WTC11 (cell line): Measurements from ENCODE around the gene PLK4. TPM values are rescaled to one million over a fixed set of nuclear protein-coding genes. Genes with fewer than 3 reads are reported as not detected.

Experiments
- ATAC-seq: fragments of 200-7000 bp; cut with Tn5 transposase; 2 replicates; pipeline ENCODE4 v1.10.0; 2021; ENCODE audit warnings: mild to moderate bottlenecking, moderate library complexity
- CTCF ChIA-PET: fragments of 300-600 bp; sonication (Branson Sonifier 250); formaldehyde crosslinking; loops from one replicate; lab custom pipeline; 2021; ENCODE audit warnings: antibody characterized with exemption; lab: Charles Lee
- POLR2A ChIA-PET: fragments of 350-600 bp; sonication (Branson Sonifier 250); formaldehyde crosslinking; loops from one replicate; lab custom pipeline; 2021; ENCODE audit warnings: antibody characterized with exemption; lab: Charles Lee
- DNase-seq: peaks from one replicate; pipeline ENCODE4 v3.0.0; 2021; ENCODE audit warnings: low spot score
- H3K27ac Mint-ChIP-seq: 2 replicates; pipeline ENCODE4 v1.8.0; 2021; ENCODE audit warnings: mixed read lengths
- H3K27me3 Mint-ChIP-seq: 2 replicates; pipeline ENCODE4 v1.8.0; 2021; ENCODE audit warnings: low read depth, mild to moderate bottlenecking, moderate library complexity, mixed read lengths
- H3K36me3 Mint-ChIP-seq: 2 replicates; pipeline ENCODE4 v1.8.0; 2021; ENCODE audit warnings: mixed read lengths
- H3K4me1 Mint-ChIP-seq: 2 replicates; pipeline ENCODE4 v1.8.0; 2022; ENCODE audit warnings: mixed read lengths
- H3K4me3 Mint-ChIP-seq: 2 replicates; pipeline ENCODE4 v1.8.0; 2021; ENCODE audit warnings: mild to moderate bottlenecking, moderate library complexity, mixed read lengths
- H3K9me3 Mint-ChIP-seq: 2 replicates; pipeline ENCODE4 v1.8.0; 2021; ENCODE audit warnings: mixed read lengths
- EMX1 ChIP-seq: fragments of 250-450 bp; sonication (Bioruptor Pico); IDR thresholded peaks from 2 replicates; pipeline ENCODE4 v1.8.0; 2021; ENCODE audit warnings: mild to moderate bottlenecking
- GRHL2 ChIP-seq: fragments of 250-450 bp; sonication (Bioruptor Pico); IDR thresholded peaks from 2 replicates; pipeline ENCODE4 v1.8.0; 2022; ENCODE audit warnings: mild to moderate bottlenecking, moderate library complexity; ENCODE audit not compliant: insufficient replicate concordance, severe bottlenecking
- OVOL2 ChIP-seq: fragments of 250-450 bp; sonication (Bioruptor Pico); IDR thresholded peaks from 2 replicates; pipeline ENCODE4 v1.9.0; 2021; ENCODE audit warnings: mild to moderate bottlenecking, borderline replicate concordance
- SMAD3 ChIP-seq: sonication (generic); formaldehyde crosslinking; IDR thresholded peaks from 2 replicates; pipeline ENCODE4 v1.8.0; 2022; ENCODE audit warnings: missing genetic modification reagents, mild to moderate bottlenecking, borderline replicate concordance
- ZNF232 ChIP-seq: sonication (generic); formaldehyde crosslinking; IDR thresholded peaks from 2 replicates; pipeline ENCODE4 v1.8.0; 2022; ENCODE audit warnings: mild to moderate bottlenecking, missing genetic modification reagents
- ZNF317 ChIP-seq: sonication (generic); formaldehyde crosslinking; IDR thresholded peaks from 2 replicates; pipeline ENCODE4 v1.8.1; 2023; ENCODE audit warnings: low read depth, mild to moderate bottlenecking, moderate library complexity, missing genetic modification reagents, borderline replicate concordance
- ZNF671 ChIP-seq: fragments of 250-450 bp; sonication (Bioruptor Pico); IDR thresholded peaks from 2 replicates; pipeline ENCODE4 v1.8.0; 2021; ENCODE audit warnings: mild to moderate bottlenecking
- total RNA-seq: library from RNA; stranded (reverse); gene quantifications from 3 replicates; pipeline ENCODE4 v1.2.3, GENCODE V29; 2021
- TF ChIP-seq, protein P1 (sequence below): sonication (generic); formaldehyde crosslinking; IDR thresholded peaks from 2 replicates; pipeline ENCODE4 v1.8.0; 2022; ENCODE audit warnings: mild to moderate bottlenecking, missing genetic modification reagents
- TF ChIP-seq, protein P2 (sequence below): sonication (generic); formaldehyde crosslinking; IDR thresholded peaks from 2 replicates; pipeline ENCODE4 v1.8.0; 2022; ENCODE audit warnings: missing genetic modification reagents
- TF ChIP-seq, protein P3 (sequence below): sonication (generic); formaldehyde crosslinking; IDR thresholded peaks from 2 replicates; pipeline ENCODE4 v1.8.1; 2022; ENCODE audit warnings: mild to moderate bottlenecking, moderate library complexity, missing genetic modification reagents
- TF ChIP-seq, protein P4 (sequence below): sonication (generic); formaldehyde crosslinking; IDR thresholded peaks from 2 replicates; pipeline ENCODE4 v1.8.0; 2022; ENCODE audit warnings: mild to moderate bottlenecking, missing genetic modification reagents
- TF ChIP-seq, protein P5 (sequence below): fragments of 200-600 bp; IDR thresholded peaks from 2 replicates; pipeline ENCODE4 v1.8.0; 2022; ENCODE audit warnings: antibody characterized with exemption
- TF ChIP-seq, protein P6 (sequence below): sonication (generic); formaldehyde crosslinking; IDR thresholded peaks from 2 replicates; pipeline ENCODE4 v1.8.1; 2022; ENCODE audit warnings: mild to moderate bottlenecking, missing genetic modification reagents, moderate library complexity, borderline replicate concordance

Gene PLK4
- total RNA-seq, 1 experiment from 2014 or later, result 37.8 TPM

DNA sequence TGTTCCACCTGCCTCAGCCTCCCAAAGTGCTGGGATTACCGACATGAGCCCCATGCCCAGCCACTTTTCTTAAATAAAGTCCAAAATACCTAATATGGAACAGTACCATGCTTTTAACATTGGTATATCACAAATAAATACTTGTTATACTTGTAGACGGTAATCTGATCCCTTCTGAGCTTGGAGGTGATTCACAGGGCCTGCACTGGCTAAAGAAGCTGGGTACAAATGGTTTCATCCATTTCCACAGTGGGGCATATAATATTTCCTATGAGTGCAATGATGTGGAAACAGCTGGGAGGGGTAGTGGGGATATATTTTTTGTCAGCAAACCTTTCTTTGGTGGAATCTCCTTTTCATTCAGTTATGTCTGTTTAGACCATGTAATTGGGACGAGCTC lies 35.8 kb downstream of the PLK4 start:
- Mint-ChIP-seq H3K9me3 (no peaks in the 10 kb centered on the region), H3K27me3 (no peaks in the 10 kb centered on the region), H3K36me3 (peaks cover 8% of the 10 kb centered on the region), H3K27ac (no peak overlapping the region), H3K4me3 (no peak overlapping the region), H3K4me1 (peaks cover 4% of the 10 kb centered on the region; the same call in 1 of the 2 replicates)
- DNase-seq, result no peak
- POLR2A ChIA-PET, result no interaction called here
- TF ChIP-seq, protein P1, sequence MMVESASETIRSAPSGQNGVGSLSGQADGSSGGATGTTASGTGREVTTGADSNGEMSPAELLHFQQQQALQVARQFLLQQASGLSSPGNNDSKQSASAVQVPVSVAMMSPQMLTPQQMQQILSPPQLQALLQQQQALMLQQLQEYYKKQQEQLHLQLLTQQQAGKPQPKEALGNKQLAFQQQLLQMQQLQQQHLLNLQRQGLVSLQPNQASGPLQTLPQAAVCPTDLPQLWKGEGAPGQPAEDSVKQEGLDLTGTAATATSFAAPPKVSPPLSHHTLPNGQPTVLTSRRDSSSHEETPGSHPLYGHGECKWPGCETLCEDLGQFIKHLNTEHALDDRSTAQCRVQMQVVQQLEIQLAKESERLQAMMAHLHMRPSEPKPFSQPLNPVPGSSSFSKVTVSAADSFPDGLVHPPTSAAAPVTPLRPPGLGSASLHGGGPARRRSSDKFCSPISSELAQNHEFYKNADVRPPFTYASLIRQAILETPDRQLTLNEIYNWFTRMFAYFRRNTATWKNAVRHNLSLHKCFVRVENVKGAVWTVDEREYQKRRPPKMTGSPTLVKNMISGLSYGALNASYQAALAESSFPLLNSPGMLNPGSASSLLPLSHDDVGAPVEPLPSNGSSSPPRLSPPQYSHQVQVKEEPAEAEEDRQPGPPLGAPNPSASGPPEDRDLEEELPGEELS (CRISPR knock-in tag), result no peak
- TF ChIP-seq SMAD3 (CRISPR knock-in tag) (no peak), ZNF317 (no peak), EMX1 (CRISPR knock-in tag) (no peak), ZNF232 (CRISPR knock-in tag) (no peak), ZNF671 (CRISPR knock-in tag) (no peak)
- TF ChIP-seq, protein P2, sequence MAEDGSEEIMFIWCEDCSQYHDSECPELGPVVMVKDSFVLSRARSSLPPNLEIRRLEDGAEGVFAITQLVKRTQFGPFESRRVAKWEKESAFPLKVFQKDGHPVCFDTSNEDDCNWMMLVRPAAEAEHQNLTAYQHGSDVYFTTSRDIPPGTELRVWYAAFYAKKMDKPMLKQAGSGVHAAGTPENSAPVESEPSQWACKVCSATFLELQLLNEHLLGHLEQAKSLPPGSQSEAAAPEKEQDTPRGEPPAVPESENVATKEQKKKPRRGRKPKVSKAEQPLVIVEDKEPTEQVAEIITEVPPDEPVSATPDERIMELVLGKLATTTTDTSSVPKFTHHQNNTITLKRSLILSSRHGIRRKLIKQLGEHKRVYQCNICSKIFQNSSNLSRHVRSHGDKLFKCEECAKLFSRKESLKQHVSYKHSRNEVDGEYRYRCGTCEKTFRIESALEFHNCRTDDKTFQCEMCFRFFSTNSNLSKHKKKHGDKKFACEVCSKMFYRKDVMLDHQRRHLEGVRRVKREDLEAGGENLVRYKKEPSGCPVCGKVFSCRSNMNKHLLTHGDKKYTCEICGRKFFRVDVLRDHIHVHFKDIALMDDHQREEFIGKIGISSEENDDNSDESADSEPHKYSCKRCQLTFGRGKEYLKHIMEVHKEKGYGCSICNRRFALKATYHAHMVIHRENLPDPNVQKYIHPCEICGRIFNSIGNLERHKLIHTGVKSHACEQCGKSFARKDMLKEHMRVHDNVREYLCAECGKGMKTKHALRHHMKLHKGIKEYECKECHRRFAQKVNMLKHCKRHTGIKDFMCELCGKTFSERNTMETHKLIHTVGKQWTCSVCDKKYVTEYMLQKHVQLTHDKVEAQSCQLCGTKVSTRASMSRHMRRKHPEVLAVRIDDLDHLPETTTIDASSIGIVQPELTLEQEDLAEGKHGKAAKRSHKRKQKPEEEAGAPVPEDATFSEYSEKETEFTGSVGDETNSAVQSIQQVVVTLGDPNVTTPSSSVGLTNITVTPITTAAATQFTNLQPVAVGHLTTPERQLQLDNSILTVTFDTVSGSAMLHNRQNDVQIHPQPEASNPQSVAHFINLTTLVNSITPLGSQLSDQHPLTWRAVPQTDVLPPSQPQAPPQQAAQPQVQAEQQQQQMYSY (CRISPR knock-in tag), result no peak
- TF ChIP-seq, protein P3, sequence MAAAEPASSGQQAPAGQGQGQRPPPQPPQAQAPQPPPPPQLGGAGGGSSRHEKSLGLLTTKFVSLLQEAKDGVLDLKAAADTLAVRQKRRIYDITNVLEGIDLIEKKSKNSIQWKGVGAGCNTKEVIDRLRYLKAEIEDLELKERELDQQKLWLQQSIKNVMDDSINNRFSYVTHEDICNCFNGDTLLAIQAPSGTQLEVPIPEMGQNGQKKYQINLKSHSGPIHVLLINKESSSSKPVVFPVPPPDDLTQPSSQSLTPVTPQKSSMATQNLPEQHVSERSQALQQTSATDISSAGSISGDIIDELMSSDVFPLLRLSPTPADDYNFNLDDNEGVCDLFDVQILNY (CRISPR knock-in tag), result no peak
- TF ChIP-seq, protein P4, sequence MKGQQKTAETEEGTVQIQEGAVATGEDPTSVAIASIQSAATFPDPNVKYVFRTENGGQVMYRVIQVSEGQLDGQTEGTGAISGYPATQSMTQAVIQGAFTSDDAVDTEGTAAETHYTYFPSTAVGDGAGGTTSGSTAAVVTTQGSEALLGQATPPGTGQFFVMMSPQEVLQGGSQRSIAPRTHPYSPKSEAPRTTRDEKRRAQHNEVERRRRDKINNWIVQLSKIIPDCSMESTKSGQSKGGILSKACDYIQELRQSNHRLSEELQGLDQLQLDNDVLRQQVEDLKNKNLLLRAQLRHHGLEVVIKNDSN (CRISPR knock-in tag), result no peak
- TF ChIP-seq, protein P5, sequence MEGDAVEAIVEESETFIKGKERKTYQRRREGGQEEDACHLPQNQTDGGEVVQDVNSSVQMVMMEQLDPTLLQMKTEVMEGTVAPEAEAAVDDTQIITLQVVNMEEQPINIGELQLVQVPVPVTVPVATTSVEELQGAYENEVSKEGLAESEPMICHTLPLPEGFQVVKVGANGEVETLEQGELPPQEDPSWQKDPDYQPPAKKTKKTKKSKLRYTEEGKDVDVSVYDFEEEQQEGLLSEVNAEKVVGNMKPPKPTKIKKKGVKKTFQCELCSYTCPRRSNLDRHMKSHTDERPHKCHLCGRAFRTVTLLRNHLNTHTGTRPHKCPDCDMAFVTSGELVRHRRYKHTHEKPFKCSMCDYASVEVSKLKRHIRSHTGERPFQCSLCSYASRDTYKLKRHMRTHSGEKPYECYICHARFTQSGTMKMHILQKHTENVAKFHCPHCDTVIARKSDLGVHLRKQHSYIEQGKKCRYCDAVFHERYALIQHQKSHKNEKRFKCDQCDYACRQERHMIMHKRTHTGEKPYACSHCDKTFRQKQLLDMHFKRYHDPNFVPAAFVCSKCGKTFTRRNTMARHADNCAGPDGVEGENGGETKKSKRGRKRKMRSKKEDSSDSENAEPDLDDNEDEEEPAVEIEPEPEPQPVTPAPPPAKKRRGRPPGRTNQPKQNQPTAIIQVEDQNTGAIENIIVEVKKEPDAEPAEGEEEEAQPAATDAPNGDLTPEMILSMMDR, result no peak
- TF ChIP-seq, protein P6, sequence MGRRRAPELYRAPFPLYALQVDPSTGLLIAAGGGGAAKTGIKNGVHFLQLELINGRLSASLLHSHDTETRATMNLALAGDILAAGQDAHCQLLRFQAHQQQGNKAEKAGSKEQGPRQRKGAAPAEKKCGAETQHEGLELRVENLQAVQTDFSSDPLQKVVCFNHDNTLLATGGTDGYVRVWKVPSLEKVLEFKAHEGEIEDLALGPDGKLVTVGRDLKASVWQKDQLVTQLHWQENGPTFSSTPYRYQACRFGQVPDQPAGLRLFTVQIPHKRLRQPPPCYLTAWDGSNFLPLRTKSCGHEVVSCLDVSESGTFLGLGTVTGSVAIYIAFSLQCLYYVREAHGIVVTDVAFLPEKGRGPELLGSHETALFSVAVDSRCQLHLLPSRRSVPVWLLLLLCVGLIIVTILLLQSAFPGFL (CRISPR knock-in tag), result no peak
- CTCF ChIA-PET, result no interaction called here
- no peak for ATAC-seq

DNA sequence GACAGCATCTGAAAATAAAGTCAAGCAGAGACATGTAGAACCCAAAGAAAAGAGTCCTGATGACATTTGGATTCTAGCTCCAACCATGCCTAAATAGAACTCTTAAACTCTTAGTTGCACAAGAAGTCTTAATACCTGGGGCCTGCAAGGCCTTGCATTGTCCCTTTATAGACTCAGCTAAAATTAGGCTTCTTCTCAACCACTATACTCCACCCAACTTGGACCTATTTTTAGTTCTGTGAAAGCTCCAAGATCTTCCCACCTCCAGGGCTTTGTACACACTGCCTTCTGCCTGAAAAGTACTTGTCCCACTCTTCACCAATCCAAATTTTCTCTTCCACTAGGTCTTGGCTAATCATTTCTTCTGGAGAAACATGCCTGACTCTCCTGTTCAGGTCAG lies 36.5 kb downstream of the PLK4 start:
- TF ChIP-seq GRHL2 (no peak), OVOL2 (no peak)
- TF ChIP-seq, all 79 proteins: peak for 0
- DNase-seq (no peak), ATAC-seq (no peak)
- ChIA-PET POLR2A (no interaction called here), CTCF (no interaction called here)
- Mint-ChIP-seq H3K27ac (peak overlapping the region; percentile 31; the same call in 1 of the 2 replicates), H3K9me3 (no peaks in the 10 kb centered on the region), H3K4me3 (no peak overlapping the region), H3K36me3 (peaks cover 8% of the 10 kb centered on the region), H3K4me1 (peaks cover 4% of the 10 kb centered on the region; the same call in 1 of the 2 replicates), H3K27me3 (no peaks in the 10 kb centered on the region)
